Mammary epithelial cell (primary cell): ENCODE measurements around the gene EXT2.

ENCODE experiments used
- CTCF ChIP-seq, 2 donors: IDR thresholded peaks in 1 of 2; conservative IDR thresholded peaks in 1 of 2; 2 replicates each; pipeline ENCODE4 v1.5.1; 2011 to 2012; ENCODE audit warnings: inconsistent platforms in 2 of 2, low read length in 2 of 2, mild to moderate bottlenecking in 2 of 2, control low read depth in 1 of 2, low read depth in 1 of 2; ENCODE audit not compliant: insufficient read depth in 1 of 2; ENCODE audit errors: extremely low read depth in 1 of 2
- EZH2 ChIP-seq: IDR thresholded peaks from 2 replicates; pipeline ENCODE4 v1.6.1; 2012; ENCODE audit warnings: low read length, inconsistent platforms, borderline replicate concordance

- TF ChIP-seq CTCF (conservative IDR thresholded peaks at IDR 0.05 in 1 of 2, IDR thresholded peaks at IDR 0.05 in 1 of 2; ENCODE audit: extremely low read depth in 1 of 2, insufficient read depth in 1 of 2, low read depth in 1 of 2, low read length in 2 of 2): no peak
- TF ChIP-seq EZH2: no peak
Observed at GRCh38 chr11:44192462-44193100, 97.1 kb downstream of the EXT2 start.
